Right lobe of liver (tissue), 4 donors: ENCODE measurements around the gene TSR1.

Experiments
- POLR2A ChIP-seq: fragments of 450-650 bp; IDR thresholded peaks from one replicate; pipeline ENCODE4 v1.6.1; 2017; ENCODE audit warnings: antibody characterized with exemption, mild to moderate bottlenecking
- TF ChIP-seq, protein P1 (sequence below), 4 donors: fragments of 200-600 bp in 3 of 4; fragments of 450-650 bp in 1 of 4; IDR thresholded peaks; one replicate each; pipeline versions ENCODE4 v1.5.1 to v1.8.0; 2016 to 2022; ENCODE audit warnings: antibody characterized with exemption in 4 of 4, mild to moderate bottlenecking in 2 of 4
- donor health status: DM: no; HTN: no; CAD: no.
- donor health status: DM: no; HTN: no; CAD: no.
- donor health status: DM: no; HTN: yes; CAD: no.

DNA sequence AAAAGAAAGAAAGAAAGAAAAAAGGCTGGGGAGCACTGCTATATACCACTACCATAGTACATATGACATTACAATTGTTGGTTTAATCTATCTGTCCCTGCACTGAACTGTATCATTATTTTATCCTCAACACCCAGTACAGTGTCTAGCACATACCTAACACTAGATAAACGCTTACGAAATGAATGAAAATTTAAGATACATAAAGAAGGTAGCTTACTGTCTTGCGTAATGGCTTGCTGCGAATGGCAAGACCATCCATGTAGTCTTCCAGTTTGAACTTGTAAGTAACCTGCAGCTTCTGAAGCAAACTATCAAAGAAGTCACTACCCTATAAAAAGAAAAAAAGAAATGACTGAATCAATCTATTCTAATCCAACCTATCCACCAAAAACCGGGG is 39.2 kb downstream of the TSR1 start:
- TF ChIP-seq, protein P1, sequence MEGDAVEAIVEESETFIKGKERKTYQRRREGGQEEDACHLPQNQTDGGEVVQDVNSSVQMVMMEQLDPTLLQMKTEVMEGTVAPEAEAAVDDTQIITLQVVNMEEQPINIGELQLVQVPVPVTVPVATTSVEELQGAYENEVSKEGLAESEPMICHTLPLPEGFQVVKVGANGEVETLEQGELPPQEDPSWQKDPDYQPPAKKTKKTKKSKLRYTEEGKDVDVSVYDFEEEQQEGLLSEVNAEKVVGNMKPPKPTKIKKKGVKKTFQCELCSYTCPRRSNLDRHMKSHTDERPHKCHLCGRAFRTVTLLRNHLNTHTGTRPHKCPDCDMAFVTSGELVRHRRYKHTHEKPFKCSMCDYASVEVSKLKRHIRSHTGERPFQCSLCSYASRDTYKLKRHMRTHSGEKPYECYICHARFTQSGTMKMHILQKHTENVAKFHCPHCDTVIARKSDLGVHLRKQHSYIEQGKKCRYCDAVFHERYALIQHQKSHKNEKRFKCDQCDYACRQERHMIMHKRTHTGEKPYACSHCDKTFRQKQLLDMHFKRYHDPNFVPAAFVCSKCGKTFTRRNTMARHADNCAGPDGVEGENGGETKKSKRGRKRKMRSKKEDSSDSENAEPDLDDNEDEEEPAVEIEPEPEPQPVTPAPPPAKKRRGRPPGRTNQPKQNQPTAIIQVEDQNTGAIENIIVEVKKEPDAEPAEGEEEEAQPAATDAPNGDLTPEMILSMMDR (IDR thresholded peaks at IDR 0.05), result no peak
- TF ChIP-seq POLR2A, result no peak
